Left renal cortex interstitium (tissue), 4 donors: ENCODE results near the gene GAPT. TPM values are rescaled to one million over a fixed set of nuclear protein-coding genes. Genes with fewer than 3 reads are reported as not detected.
"Not testable (repeated sequence)": the region's sequence is repeated elsewhere in the genome, so short reads cannot be mapped to it uniquely, and the experiment has no call there.

Experiments used
- DNase-seq, 4 donors: peaks; one replicate each; pipeline ENCODE4 v3.0.0-alpha.2; 2013; ENCODE audit warnings: low read depth in 4 of 4, low spot score in 2 of 4, missing footprints in 1 of 4
- polyA plus RNA-seq, 4 donors: library from polyadenylated mRNA; unstranded; fragments of 120-200 nt; gene quantifications; one replicate each; pipeline ENCODE4 v1.2.1, GENCODE V29; 2013; ENCODE audit not compliant: insufficient read length in 4 of 4

Gene GAPT
- polyA plus RNA-seq, 4 donors = 0.68 to 1.5 (median 0.96) TPM

DNA sequence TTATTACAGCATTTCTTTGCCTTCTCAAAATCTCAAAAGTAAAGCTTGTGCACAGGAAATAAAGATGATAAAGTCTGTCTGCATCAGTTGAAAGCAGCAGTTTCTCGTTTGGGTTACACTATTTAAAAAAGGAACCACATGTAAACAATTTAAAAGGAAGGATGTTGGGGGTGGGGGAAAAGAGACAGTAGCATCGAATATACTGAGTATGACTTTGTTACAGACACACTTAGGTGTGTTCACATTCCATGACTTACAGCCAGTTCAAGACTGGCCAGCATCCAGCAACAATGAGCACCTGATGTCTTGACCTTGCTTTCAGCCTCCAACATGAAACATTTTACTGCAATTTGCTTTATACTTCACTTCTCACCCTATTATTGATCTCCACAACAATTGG lies 8.7 kb downstream of the GAPT start:
- DNase-seq = no peak

DNA sequence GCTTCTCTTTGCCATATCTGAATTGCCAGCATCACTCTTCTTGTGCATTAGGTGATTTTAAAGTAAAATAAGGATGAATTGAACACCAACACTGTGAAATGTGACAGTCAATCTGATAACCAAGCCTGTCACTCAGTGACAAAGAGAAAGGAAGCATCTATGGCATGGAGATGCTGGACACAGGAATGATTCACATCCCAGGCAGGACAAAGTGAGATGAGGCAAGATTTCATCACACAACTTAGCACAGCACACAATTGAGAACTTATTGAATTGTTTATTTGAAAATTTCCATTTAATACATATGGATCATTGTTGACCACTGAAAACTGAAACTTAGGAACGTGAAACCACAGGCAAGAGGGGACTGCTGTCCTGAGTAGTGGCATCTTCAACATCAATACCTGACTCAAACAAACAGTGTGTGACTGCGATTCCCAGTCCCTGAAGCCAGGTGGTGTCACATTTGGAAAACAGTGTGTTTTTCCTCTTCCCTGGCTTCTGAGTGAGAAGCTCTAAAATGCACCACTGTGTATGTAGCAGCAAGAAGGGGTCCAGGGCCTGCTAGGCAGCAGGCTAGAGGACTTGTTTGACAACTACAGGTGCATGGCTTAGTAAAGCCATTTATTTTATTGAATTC lies 10.7 kb downstream of the GAPT start:
- no peak for DNase-seq

DNA sequence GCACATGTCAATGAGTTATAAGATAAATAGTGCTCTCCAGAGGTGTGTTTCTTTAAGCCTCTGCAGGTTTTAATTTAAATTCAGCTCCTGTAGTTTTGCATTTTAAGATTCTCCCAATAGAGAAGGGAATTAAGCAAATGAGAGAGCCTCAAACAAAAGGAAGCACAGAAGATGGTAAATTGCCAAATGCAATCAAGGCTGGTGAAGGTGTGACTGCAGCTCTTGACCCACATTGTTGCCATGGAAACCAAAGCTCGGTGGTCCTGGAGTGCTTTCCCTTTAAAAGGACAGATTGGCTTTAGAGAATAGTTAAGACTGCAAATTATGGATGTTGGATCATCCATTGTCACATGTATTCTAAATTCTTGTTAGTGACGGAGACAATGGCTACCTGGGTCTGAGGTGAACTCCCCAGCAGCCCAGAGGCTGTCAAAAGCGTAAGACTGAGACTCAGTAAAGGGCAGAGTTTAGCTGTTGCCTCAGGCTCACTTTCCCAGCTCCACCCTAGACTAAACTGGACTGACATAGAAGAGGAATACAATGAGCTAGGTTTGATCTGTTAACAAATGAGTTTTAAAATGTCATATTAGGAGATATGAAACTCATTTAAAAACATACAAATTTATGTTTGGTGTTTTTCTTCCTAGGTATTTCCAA lies 12.3 kb downstream of the GAPT start:
- DNase-seq = no peak

DNA sequence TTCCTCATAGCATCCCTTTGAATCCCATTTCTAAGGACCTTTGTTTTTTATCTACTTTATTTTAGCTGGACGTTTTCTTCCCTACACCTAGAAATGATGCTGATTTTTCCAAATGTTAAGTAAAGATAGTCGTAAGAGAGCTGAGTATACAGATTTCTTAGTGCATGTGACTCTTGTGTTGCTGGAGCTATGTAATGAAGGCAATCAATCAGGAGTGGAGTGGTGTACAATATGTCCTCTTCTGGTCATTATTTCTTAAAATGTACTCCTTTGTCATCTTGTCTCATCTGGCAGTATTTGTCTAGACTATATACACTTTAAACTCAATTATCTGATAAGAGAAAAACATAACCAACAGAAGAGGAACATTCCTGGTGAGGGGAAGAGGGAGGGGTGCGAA lies 13.5 kb downstream of the GAPT start:
- DNase-seq = no peak

DNA sequence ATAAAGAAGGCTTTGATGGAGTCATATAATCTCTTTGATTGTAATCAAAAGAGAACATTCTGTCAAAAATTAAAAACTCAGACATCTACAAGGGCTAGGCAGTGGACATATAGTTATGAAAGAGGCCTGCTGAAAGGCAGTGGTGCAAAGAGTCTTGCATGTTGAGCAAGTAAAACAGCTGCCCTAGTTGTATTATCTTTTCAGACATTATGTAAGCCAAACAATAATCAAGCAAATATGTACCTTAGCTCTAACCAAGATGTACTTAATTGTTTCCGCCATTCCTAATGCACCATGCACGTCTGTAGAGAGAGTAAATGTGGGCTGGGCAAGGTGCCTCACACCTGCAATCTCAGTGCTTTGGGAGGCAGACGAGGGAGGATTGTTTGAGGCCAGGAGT lies 14.3 kb downstream of the GAPT start:
- DNase-seq = no peak

DNA sequence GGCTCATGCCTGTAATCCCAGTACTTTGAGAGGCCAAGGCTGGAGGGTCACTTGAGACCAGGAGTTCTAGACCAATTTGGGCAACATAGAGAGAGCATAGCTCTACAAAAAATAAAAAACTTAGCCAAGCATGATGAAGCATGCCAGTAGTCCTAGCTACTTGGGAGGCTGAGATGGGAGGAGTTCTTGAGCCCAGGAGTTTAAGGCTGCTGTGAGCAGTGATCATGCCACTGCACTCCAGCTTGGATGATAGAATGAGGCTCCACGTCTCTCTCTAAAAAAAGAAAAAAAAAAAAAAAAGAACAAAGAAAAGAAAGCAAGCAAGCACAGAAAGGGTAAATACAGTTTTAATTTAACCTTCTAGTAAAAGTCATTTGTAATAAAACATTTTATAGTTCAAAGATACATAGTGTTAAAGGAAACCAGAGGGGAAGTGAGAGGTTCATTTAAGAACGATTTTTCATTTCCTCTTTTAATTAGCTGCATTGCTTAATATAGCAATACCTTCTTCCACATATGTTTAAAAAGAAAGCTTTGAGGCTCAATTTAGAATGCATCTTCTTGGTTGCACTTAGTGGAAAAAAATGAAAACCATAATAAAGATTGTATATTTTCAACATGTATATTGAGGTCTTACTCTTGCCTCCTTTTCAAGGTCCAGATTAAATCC lies 14.9 kb downstream of the GAPT start:
- DNase-seq = no peak

DNA sequence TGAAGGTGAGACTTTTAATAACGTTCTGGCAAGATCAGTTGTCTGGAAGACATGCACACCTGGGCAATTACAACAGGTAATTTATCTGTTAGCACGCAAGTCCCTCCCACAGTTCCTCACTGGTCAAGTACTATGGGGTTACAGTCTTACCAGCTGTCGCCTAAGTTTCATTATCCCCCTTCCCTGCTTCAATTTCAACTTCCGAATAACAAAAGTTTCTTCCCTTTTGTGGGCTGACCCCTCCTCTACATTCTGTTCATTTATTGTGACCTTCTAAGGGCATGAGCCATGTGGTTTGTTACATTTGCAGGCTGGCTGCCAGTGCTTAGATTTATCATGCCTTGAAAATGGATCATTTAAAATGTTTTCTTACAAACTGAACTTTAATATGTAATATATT lies 16.5 kb downstream of the GAPT start:
- no peak for DNase-seq

DNA sequence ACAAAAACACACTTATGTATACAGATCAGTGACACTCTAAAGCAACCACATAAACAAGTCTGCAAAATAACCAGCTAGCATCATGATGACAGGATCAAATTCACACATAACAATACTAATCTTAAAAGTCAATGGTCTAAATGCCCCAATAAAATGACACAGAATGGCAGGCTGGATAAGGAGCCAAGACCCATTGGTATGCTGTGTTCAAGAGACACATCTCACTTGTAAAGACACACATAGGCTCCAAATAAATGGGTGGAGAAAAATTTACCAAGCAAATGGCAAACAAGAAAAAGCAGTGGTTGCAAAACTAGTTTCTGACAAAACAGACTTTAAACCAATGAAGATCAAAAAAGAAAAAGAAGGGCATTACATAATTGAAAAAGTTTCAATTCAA lies 26.0 kb downstream of the GAPT start:
- DNase-seq = no peak

DNA sequence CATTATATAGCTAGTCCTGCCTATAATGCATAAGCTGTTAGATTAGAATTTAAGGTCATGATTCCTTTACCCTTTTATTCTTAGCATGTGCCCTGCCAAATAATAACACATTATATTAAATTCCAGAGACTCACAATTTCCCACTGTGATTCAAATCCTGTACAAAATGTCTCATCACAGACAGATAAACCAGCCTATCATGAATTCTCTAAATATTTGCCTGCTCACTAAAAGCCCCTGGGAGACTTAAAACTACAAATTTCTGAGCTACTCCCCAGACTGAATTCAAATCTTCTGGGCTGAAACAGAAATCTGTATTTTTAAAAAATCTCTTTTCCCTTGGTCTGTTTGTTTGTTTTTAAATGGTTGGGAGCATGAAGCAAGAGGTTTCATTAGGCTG lies 32.7 kb downstream of the GAPT start:
- DNase-seq = no peak

DNA sequence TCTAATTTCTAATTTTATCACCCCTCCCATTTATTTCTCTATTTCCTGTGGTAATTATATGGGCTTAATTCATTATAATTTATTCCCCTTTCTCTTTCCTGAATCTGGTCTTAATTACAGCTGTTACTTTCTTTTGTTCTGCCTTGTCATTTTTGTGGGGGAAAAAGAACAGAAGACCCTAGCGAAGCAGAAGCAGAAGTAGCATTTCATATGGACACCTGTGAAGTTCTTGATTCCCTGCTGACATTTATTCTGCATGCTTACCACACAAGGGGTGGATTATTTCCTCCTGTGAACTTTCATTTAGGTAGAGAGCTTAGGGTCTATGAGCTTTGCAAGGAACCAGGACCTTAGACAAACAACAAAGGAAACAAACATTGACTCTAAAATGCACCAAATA lies 33.3 kb downstream of the GAPT start:
- no peak for DNase-seq

DNA sequence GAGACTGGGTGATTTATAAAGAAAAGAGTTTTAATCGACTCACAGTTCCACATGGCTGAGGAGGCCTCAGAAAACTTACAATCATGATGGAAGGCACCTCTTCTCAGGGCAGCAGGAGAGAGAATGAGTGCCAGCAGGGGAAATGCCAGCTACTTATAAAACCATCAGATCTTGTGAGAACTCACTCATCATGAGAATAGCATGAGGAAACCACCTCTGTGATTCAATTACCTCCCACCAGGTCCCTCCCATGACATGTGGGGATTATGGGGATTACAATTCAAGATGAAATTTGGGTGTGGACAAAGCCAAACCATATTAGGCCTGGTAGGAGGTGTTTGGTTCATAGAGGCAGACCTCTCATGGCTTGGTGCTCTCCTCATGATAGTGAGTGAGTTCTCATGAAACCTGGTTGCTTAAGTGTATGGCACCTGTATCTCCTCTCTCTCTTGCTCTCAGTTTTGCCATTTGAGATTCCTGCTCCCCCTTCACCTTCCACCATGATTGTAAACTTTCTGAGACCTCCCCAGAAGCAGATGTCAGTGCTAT lies 39.8 kb downstream of the GAPT start:
- no peak for DNase-seq

DNA sequence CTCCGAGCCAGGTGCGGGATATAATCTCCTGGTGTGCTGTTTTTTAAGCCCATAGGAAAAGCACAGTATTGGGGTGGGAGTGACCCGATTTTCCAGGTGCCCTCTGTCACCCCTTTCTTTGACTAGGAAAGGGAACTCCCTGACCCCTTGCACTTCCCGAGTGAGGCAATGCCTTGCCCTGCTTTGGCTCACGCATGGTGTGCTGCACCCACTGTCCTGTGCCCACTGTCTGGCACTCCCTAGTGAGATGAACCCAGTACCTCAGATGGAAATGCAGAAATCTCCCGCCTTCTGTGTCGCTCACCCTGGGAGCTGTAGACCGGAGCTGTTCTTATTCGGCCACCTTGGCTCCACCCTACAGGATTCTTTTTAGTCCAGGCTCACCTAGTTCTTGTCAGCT lies 50.7 kb downstream of the GAPT start:
- DNase-seq = not testable (repeated sequence)

DNA sequence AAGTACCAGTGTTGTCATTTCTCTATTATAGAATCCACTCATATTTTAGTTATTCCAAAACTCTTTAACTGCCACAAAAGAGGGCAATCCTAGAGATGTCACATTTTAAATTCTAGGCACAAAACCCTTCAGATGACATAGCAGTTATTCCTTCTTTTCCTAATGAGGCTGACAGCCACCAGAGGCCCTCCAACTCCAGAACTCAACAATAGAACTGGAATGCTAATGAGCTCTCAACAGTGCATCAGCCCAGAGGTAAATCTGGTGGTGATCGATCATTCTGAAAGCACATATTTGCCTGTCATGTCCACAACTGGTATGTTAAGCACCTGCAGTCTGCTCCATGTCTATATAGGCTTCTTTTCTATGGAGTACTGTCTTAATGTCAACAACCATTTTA lies 51.5 kb downstream of the GAPT start:
- no peak for DNase-seq

DNA sequence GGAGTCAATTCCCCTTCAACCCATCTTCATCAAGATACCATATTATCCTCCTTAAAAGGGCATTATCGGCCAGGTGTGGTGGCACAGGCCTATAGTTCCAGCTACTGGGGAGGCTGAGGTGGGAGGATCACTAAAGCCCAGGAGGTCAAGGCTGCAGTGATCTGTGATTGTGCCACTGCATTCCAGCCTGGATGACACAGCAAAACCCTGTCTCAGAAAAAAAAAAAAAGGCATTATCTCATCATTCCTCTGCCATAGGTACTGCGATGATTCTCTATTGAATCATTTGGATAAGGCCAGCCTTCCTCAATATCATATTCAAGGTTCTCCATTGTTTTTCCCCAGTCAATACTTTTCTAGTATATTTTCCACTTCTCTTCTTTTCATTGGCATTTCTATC lies 52.5 kb downstream of the GAPT start:
- no peak for DNase-seq

DNA sequence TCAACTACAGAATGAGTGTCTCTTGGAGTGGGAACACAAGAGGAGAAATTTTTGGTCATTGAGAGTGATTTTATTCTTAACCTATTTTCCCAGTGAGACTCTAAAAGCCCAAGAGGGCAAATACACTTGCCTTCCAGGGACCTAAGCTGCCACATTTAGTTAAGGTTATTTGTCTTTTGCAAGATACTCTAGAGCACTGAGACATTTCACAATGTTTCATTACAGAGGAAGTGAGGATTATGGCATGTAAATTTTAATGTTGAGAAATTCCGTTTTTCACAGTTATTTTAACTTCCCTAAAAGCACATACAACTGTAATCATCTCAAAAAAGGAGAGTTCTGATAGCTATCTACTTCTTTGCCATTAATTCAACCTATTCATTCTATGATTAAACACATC lies 53.0 kb downstream of the GAPT start:
- DNase-seq = no peak

DNA sequence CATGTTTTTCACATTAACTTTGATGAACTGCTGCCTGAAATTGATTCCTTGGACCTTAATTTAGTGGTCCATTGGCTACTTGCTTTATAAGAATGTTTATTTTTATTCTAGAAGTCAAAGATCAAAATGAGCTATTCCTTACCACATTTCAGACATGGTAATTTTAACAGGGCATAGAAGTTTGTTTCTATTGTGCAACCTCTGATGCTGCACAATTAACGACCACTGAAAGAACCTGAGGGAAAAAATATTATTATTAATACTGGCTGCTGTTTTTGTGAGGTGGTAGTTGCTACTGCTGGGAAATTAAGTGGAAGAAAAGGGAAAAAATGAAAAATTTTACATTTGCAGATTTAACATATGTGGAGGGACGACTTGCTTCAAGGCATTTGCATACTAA lies 53.7 kb downstream of the GAPT start:
- DNase-seq = no peak

DNA sequence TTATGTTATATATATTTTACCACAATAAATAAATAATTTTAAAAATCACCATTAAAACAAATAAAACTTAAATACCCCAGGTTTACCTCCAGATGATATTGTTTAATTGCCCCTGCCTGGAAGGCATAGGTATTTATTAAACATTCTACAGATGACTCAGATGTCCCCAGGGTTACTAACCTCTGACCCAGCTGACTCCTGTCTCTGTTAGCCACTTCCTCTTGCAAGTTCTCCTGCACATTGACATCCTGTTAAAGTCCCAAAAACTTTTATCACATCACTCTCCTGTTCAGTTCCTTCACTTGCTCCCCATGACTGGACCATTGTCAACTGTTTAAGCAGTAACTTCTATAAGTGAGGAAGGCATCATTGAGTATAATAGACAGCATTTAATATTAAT lies 54.7 kb downstream of the GAPT start:
- DNase-seq = no peak

Other genes starting within 250 kb of the GAPT start
- gene PLK2, start 31.3 kb upstream of the GAPT start, polyA plus RNA-seq = 100 to 1,000 TPM; 177 to 246 (median 187) TPM
- 1 to 10 TPM; 1.8 to 3.3 (median 2.5) TPM for gene RAB3C, start 91.6 kb downstream of the GAPT start, polyA plus RNA-seq